CD4-positive, alpha-beta T cell treated with Interleukin-17A for 4 hours (primary cell): ENCODE measurements around the gene REEP1.

ENCODE experiments used
- DNase-seq: peaks from one replicate; pipeline ENCODE4 v3.0.0-alpha.2; 2020; ENCODE audit warnings: mixed read lengths

REEP1 gene

DNA sequence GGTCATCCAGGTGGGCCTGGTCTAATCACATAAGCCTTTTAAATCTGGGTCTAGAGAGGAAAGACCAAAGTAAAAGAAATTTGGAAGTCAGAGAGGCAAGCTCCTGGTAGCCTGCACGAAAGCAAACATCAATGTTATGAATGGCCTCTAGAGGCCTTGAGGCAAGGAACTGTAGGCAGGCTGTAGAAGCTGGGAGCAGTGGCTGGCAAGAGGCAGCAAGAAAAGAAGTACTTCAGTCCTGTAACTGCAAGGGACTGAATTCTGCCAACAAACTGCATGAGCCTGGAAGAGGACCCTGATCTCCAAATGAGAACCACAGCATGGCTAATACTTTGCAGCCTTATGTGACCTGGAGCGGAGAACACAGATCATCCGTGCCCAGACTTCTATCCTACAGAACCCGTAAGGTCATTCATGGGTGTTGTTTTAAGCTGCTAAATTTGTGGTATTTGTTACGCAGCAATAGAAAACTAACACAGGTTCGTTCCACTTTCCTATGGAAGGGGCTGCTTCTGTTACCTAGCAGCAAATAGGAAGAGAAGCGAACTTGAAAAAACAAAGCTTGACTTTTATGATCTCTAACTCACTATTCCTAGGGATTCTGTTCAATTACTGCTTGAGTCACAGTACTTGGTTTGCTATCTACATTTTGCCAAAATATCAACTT lies 143.4 kb downstream of the REEP1 start:
- DNase-seq = no peak

DNA sequence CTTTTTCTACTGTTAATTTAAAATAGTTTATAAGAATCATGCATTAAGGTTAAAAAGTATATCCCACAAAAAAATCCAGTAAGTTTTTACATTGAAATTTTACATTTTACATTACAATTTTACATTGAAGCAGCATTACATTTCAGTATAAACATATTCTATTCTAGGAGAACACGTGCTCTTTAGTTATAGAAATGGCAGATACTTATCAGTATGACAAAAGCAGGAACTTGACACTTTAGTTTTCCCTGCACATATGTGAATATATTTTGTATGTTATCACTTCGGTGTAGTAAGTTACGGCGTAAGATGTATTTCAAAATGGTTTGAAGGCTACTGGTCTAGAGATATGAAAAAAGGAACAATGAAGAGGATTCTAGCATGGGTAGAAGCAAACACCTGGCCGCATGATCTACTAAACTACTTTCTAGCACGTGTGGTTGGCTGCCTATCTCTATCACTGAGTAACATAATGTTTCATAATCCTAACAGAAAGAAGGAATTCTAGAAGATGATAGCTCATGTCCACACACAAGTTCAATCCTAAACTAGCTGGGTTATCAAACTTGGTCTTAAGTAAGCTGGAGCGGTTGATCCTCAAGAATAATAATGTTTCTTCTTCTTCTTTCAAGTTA lies 147.5 kb downstream of the REEP1 start:
- no peak for DNase-seq

DNA sequence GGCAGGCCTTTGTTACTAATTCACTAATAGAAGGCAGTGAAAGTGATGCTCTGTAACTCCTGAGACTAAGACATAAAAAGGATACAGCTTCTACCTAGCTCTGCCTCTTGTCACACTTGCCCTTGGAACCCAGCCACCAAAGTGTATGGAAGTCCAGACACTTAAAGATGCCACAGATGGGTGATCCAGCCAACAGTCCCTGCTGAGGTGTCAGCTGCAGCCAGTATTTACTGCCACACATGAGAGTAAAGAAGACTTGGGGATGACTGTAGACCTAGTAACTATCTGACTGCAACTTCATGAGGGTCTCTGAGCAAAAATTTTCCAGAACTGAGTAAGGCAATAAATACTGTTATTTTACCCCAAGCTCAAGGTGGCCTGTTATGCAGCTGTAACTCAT lies 151.0 kb downstream of the REEP1 start:
- no peak for DNase-seq

DNA sequence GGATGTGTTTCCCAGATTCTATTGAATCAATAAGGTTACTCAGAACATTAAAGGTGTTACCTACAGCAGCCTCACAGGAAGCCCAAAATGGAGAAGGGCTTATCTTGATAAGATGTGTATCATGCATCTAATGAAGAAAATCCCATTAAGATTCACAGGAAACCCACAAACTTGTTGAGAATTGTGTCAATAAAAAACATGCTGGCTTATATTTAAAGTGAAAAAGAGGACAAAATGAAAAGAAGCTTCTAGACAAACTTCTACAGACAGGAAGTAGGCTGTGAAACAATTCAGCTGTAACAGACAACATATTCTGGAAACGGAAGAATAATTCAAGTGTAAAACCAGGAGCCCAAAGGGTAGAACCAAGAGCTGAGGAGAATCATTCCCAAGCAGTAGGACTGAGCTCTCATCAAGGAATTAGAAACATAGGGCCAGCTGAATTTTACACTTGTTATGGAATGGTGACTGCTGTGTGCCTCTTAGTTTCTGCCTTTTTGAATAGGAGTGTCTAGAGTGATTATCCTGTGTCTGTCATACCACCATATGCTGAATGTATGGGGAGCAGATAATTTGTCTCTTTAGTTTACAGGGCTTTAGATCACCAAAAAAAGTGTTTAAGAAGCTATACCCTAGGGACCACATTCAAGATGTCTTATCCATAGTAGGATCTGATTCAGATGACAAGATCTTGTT lies 151.8 kb downstream of the REEP1 start:
- DNase-seq = peak; percentile 18

DNA sequence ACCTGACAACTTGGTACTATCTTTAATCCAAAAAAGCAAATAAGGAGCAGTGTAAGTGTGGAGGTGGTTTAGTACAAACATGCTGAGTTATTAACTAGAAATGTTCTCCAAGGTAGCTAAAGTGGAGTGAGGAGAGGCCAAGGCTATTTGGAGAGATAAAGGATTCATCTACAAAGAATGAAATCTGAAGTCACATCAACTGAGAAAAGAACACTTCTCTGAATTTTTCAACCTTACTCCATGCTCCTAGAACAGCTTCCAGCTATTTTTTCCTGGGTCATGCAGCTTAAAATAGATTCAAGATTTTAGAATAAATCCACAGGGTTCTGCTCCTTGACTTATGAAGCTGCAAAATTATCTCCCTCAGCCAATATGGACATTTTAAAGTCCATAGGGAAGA lies 160.8 kb downstream of the REEP1 start:
- no peak for DNase-seq

DNA sequence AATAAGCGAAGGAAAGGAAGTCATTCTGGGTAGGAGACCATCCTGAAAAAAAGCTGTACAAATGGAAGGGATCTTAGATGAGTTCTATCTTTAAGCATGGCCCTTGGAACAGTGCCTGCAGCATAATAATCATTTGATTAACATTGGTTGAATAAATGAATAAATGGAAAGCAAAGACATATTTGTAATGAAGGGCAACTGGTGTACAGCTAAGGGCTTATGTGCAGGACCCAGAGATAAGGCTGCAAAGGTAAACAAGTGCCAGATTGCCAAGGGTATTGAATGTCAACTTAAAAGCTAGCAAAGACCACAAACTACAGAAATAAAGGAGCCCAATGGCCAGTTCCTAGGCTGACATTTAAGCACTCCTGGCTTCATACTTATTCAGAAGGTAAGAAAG lies 161.6 kb downstream of the REEP1 start:
- DNase-seq = no peak

DNA sequence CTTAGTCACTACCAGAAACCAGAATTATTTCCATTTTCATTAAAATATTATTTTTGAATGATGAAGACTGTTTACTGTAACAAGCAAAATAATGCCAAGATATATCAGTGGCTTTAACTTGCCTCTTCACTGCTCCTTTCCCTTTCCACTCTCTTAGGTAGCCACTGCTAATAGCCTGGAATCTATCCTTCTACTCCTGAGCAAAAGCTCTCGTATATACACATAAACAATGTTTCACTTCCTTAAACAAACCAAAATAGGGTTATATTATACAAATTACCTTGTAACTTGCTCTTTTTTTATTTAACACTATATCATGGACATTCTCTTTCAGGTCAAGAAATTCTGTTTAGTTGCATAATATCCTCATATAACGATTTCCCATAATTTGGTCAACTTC lies 163.0 kb downstream of the REEP1 start:
- DNase-seq = no peak

DNA sequence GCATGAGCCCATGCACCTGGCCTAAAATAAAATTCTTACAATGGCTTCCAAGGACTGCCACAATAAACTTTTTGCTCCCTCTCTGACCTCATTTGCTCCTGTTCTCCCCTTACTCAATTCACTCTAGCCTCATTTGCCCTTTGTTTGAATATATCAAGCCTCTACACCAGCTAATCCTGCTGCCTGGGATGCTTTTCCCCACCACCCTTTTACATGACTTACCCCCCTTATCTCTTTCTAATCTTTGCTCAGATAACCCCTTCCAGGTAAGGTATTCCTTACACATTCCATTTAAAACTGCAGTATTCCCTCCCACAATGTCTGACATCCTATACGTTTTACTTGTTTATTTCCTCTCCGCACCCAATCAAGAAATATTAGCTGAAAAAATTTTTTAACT lies 164.8 kb downstream of the REEP1 start:
- DNase-seq = no peak

DNA sequence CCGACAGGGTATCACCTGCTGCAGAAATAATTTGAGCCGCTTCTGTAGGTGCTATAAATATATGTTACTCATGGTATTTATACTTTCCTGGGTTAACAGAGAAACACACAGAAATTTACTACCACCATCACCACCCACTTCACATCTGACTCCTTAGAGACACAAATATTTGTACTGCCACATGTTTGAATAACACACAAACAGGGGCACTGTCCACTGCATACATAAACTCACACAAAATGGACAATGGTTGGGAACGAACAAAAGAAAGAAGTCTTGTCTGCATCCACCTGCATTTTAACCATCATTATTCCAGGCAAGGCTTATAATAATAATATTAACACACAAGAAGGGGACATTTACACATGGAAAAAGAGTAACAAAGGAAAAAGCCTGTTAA lies 166.1 kb downstream of the REEP1 start:
- DNase-seq = no peak

DNA sequence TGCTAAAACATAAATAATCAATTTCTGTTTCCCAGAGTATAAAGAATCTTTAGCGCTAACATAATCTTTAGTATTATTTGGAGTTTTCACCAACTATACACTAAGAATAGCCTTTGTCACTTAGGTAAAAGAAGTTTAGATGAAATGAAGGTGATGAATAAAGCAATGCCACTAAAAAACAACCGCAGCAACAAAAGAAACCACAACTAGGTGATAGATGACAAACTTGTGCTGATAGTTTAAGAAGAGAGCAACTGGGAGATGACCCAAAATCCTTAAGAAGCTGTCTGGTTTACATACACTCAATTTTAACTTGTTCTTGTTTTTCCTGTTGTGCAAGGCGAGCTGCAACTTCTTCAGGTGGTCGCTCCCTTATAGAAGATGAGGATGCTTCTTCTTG lies 167.0 kb downstream of the REEP1 start:
- no peak for DNase-seq
